OCI-LY3 (cell line): Measurements from ENCODE around the gene FSTL3.

Experiments used
- H2AFZ ChIP-seq: fragments of 200-600, 300-600 bp; shearing (Covaris generic); 2 replicates; pipeline ENCODE4 v1.6.0; 2014; ENCODE audit warnings: antibody characterized with exemption, low read depth, low read length
- H3K27ac ChIP-seq: fragments of 200-600, 300-600 bp; sonication (generic); 2 replicates; pipeline ENCODE4 v1.5.1; 2014; ENCODE audit warnings: mild to moderate bottlenecking, low read length, moderate library complexity, mixed read lengths
- H3K27me3 ChIP-seq: fragments of 200-600, 300-600 bp; sonication (generic); 2 replicates; pipeline ENCODE4 v1.6.1; 2014; ENCODE audit warnings: low read depth, low read length, mixed read lengths
- H3K36me3 ChIP-seq: fragments of 200-600, 300-600 bp; sonication (generic); replicated peaks from 2 replicates; pipeline ENCODE3; 2014; ENCODE audit warnings: low read depth, low read length, mixed read lengths
- H3K4me1 ChIP-seq: fragments of 300-600, 200-600 bp; sonication (generic); 2 replicates; pipeline ENCODE4 v1.6.1; 2014; ENCODE audit warnings: low read length, mixed read lengths
- H3K4me2 ChIP-seq: fragments of 200-600, 300-600 bp; sonication (generic); 2 replicates; pipeline ENCODE4 v1.6.1; 2014; ENCODE audit warnings: low read length, mixed read lengths
- H3K4me3 ChIP-seq: fragments of 300-600, 200-600 bp; sonication (generic); 2 replicates; pipeline ENCODE4 v1.5.1; 2014; ENCODE audit warnings: antibody characterized with exemption, mild to moderate bottlenecking, low read length, moderate library complexity
- H3K79me2 ChIP-seq: fragments of 300-600, 200-600 bp; shearing (Covaris generic); 2 replicates; pipeline ENCODE4 v1.6.1; 2014; ENCODE audit warnings: mild to moderate bottlenecking, low read length, mixed read lengths
- H3K9ac ChIP-seq: fragments of 300-600, 200-600 bp; shearing (Covaris generic); 2 replicates; pipeline ENCODE4 v1.6.0; 2014; ENCODE audit warnings: mild to moderate bottlenecking, low read length, moderate library complexity
- H3K9me3 ChIP-seq: fragments of 200-600, 300-600 bp; shearing (Covaris generic); 2 replicates; pipeline ENCODE4 v1.6.1; 2014; ENCODE audit warnings: low read length, mixed read lengths; ENCODE audit not compliant: insufficient read depth
- H4K20me1 ChIP-seq: fragments of 200-600, 300-600 bp; sonication (generic); 2 replicates; pipeline ENCODE4 v1.6.1; 2016; ENCODE audit warnings: low read length, mixed read lengths; ENCODE audit not compliant: insufficient read depth
- EZH2phosphoT487 ChIP-seq: fragments of 200-600 bp; shearing (Covaris generic); IDR thresholded peaks from 2 replicates; pipeline ENCODE4 v1.6.1; 2018; ENCODE audit warnings: antibody characterized with exemption, mixed run types, low read depth
- TF ChIP-seq, protein P1 (sequence below): fragments of 200-600, 300-600 bp; sonication (generic); IDR thresholded peaks from 2 replicates; pipeline ENCODE4 v1.5.1; 2014; ENCODE audit warnings: antibody characterized with exemption, low read length, low read depth

Gene FSTL3

DNA sequence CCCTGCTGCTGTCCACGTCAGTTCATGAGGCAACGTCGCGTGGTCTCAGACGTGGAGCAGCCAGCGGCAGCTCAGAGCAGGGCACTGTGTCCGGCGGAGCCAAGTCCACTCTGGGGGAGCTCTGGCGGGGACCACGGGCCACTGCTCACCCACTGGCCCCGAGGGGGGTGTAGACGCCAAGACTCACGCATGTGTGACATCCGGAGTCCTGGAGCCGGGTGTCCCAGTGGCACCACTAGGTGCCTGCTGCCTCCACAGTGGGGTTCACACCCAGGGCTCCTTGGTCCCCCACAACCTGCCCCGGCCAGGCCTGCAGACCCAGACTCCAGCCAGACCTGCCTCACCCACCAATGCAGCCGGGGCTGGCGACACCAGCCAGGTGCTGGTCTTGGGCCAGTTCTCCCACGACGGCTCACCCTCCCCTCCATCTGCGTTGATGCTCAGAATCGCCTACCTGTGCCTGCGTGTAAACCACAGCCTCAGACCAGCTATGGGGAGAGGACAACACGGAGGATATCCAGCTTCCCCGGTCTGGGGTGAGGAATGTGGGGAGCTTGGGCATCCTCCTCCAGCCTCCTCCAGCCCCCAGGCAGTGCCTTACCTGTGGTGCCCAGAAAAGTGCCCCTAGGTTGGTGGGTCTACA, 6.6 kb downstream of the FSTL3 start:
- Histone ChIP-seq H3K4me3 (no peak overlapping the region), H3K9ac (no peak overlapping the region), H3K4me2 (no peak overlapping the region), H3K79me2 (peaks cover 9% of the 10 kb centered on the region), H3K27me3 (no peaks in the 10 kb centered on the region), H3K4me1 (peaks cover 9% of the 10 kb centered on the region), H4K20me1 (peaks cover 3% of the 10 kb centered on the region; the same call in 1 of the 2 replicates), H2AFZ (no peak overlapping the region), H3K9me3 (no peaks in the 10 kb centered on the region), H3K36me3 (no peaks in the 10 kb centered on the region), H3K27ac (no peak overlapping the region)
- TF ChIP-seq, protein P1, sequence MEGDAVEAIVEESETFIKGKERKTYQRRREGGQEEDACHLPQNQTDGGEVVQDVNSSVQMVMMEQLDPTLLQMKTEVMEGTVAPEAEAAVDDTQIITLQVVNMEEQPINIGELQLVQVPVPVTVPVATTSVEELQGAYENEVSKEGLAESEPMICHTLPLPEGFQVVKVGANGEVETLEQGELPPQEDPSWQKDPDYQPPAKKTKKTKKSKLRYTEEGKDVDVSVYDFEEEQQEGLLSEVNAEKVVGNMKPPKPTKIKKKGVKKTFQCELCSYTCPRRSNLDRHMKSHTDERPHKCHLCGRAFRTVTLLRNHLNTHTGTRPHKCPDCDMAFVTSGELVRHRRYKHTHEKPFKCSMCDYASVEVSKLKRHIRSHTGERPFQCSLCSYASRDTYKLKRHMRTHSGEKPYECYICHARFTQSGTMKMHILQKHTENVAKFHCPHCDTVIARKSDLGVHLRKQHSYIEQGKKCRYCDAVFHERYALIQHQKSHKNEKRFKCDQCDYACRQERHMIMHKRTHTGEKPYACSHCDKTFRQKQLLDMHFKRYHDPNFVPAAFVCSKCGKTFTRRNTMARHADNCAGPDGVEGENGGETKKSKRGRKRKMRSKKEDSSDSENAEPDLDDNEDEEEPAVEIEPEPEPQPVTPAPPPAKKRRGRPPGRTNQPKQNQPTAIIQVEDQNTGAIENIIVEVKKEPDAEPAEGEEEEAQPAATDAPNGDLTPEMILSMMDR: no peak
- TF ChIP-seq EZH2phosphoT487: no peak

DNA sequence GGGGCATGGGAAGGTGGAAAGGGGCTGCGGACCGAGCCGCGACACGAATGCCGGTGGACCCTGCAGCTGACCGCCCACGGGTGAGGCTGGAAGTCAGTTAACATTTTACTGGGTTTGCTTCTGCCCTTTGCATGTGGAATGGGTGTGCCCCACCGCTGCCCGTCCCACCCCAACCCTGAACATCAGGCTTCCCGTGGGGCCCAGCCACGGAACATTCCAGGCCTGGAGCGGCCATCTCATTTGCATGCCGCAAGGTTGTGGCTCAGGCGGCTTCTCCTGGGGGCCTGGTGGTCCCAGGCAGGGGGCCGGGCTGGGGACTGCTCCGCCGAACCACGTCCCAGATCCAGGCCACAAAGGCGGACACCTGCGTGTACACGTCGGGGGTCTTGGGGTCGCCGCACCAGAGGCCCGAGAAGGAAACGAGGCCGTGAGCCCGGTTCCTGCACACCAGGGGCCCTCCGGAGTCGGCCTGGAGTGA, 9.3 kb downstream of the FSTL3 start:
- H3K4me2 ChIP-seq: no peak overlapping the region
- H3K9ac ChIP-seq: no peak overlapping the region
- no peaks in the 10 kb centered on the region for H3K27me3 ChIP-seq
- H3K9me3 ChIP-seq: no peaks in the 10 kb centered on the region
- no peaks in the 10 kb centered on the region for H3K36me3 ChIP-seq
- H4K20me1 ChIP-seq: no peaks in the 10 kb centered on the region
- H3K79me2 ChIP-seq: no peaks in the 10 kb centered on the region
- TF ChIP-seq, protein P1: no peak
- no peak for TF ChIP-seq EZH2phosphoT487
- peaks cover 3% of the 10 kb centered on the region; the same call in 1 of the 2 replicates for H3K4me1 ChIP-seq
- no peak overlapping the region for H2AFZ ChIP-seq
- no peak overlapping the region for H3K4me3 ChIP-seq
- no peak overlapping the region for H3K27ac ChIP-seq

DNA sequence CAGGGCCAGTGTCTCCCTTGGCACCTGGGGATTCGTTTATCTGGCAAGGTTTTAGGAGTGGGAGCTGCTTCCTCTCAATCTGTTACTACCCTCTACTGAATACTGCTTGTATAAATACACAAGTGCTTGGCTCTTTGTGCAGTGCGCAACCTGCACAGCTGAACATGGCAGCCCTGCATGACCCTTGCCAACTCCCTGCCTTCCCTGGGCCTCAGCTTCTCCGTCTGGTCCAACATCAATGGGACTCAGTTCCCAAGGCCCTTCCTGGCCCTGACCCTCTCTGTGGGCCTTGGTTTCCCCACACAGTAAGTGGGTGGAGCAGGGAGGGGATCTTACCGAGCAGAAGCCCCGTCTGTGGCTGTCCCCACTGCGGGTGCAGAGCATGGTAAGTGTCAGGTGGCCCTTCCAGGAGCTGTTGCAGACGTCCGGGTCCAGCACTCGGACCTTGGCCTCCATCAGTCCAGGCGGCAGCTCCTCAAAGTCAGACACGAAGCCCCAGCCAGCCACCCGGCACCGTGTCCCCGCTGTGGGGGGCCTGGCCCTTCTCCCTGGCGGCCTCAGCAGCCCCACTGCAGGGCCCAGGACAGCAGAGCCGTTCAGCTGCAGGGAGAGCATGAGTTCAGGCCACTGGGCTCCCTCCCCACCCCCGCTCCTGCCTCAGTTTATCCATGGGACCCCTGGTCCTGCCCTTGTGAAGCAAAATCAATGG, 10.6 kb downstream of the FSTL3 start:
- Histone ChIP-seq H3K4me2 (no peak overlapping the region), H3K27ac (no peak overlapping the region), H4K20me1 (no peaks in the 10 kb centered on the region), H3K79me2 (no peaks in the 10 kb centered on the region), H3K4me1 (no peaks in the 10 kb centered on the region), H3K9me3 (no peaks in the 10 kb centered on the region), H2AFZ (no peak overlapping the region), H3K36me3 (no peaks in the 10 kb centered on the region), H3K27me3 (no peaks in the 10 kb centered on the region), H3K9ac (no peak overlapping the region), H3K4me3 (no peak overlapping the region)
- TF ChIP-seq, protein P1: no peak
- TF ChIP-seq EZH2phosphoT487: no peak

DNA sequence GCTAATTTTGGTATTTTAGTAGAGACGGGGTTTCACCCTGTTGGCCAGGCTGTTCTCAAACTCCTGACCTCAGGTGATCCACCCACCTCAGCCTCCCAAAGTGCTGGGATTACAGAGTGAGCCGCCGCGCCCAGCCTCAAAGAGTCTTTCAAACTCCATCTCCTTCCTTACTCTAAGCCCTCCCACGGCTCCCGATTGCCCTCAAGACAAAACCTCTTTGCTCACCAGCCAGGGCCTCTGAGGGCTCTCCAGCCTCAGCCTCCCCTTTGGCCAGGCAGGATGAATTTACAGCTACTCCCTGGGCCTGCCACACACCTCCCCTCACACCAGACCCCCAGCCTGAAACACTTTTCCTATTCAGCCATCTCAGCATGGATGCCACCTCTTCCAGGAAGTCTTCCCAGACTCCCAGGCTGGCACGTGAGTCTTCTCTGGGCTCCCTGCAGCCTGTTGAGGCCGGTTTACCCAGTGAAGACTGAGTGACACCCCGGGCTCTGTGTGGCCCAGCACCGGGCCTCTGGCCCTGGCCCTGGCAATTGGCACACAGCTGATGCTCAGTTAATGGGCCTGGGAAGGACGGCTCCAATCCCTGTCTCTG, 11.5 kb downstream of the FSTL3 start:
- H2AFZ ChIP-seq: no peak overlapping the region
- H3K79me2 ChIP-seq: no peaks in the 10 kb centered on the region
- no peak overlapping the region for H3K27ac ChIP-seq
- no peaks in the 10 kb centered on the region for H4K20me1 ChIP-seq
- no peaks in the 10 kb centered on the region for H3K4me1 ChIP-seq
- H3K9me3 ChIP-seq: no peaks in the 10 kb centered on the region
- H3K4me3 ChIP-seq: no peak overlapping the region
- no peak for TF ChIP-seq EZH2phosphoT487
- TF ChIP-seq, protein P1: no peak
- H3K27me3 ChIP-seq: no peaks in the 10 kb centered on the region
- H3K4me2 ChIP-seq: no peak overlapping the region
- no peak overlapping the region for H3K9ac ChIP-seq
- H3K36me3 ChIP-seq: no peaks in the 10 kb centered on the region
